ENCODE results near the gene EGFR. TPM values are rescaled to one million over a fixed set of nuclear protein-coding genes. Genes with fewer than 3 reads are reported as not detected.

The EGFR gene
- total RNA-seq, 1 donor from 2014 or later, result 78.3 TPM

GRCh38 chr7:55148571-55148970 is 129.8 kb downstream of the EGFR start:
- Histone ChIP-seq H3K9me3 (no peaks in the 10 kb centered on the region), H3K4me3 (no peak overlapping the region), H3K27ac (no peak overlapping the region), H3K36me3 (peaks cover 51% of the 10 kb centered on the region), H3K4me1 (no peaks in the 10 kb centered on the region), H3K27me3 (no peaks in the 10 kb centered on the region)
- no peak for ATAC-seq
- intact Hi-C loops (cut with DNase I), result no loop called here
- TF ChIP-seq CTCF (IDR thresholded peaks at IDR 0.05), result no peak
- DNase-seq, result no peak

GRCh38 chr7:55149001-55149400 is 130.2 kb downstream of the EGFR start:
- DNase-seq (no peak), ATAC-seq (no peak)
- Histone ChIP-seq H3K36me3 (peaks cover 51% of the 10 kb centered on the region), H3K9me3 (no peaks in the 10 kb centered on the region), H3K27me3 (no peaks in the 10 kb centered on the region), H3K27ac (no peak overlapping the region), H3K4me3 (no peak overlapping the region), H3K4me1 (no peaks in the 10 kb centered on the region)
- intact Hi-C loops (cut with DNase I), result no loop called here
- no peak for TF ChIP-seq CTCF (IDR thresholded peaks at IDR 0.05)

- no peak overlapping the region for H3K27ac ChIP-seq
- peaks cover 59% of the 10 kb centered on the region for H3K36me3 ChIP-seq
- no peak for DNase-seq
- H3K27me3 ChIP-seq, result no peaks in the 10 kb centered on the region
- no peak overlapping the region for H3K4me3 ChIP-seq
- ATAC-seq, result no peak
- intact Hi-C loops (cut with DNase I), result no loop called here
- no peaks in the 10 kb centered on the region for H3K4me1 ChIP-seq
- H3K9me3 ChIP-seq, result no peaks in the 10 kb centered on the region
- TF ChIP-seq CTCF (IDR thresholded peaks at IDR 0.05), result no peak
These were observed 131.3 kb downstream of the EGFR start for GRCh38 chr7:55150166-55150565.

- intact Hi-C loops (cut with DNase I), result no loop called here
- peaks cover 65% of the 10 kb centered on the region for H3K36me3 ChIP-seq
- DNase-seq, result no peak
These were observed 132.1 kb downstream of the EGFR start for GRCh38 chr7:55150709-55151451.

GRCh38 chr7:55152516-55152915 is 133.7 kb downstream of the EGFR start:
- DNase-seq (no peak), ATAC-seq (no peak)
- no peak for TF ChIP-seq CTCF (IDR thresholded peaks at IDR 0.05)
- H3K27me3 ChIP-seq, result no peaks in the 10 kb centered on the region
- H3K4me3 ChIP-seq, result no peak overlapping the region
- no peaks in the 10 kb centered on the region for H3K9me3 ChIP-seq
- H3K27ac ChIP-seq, result no peak overlapping the region
- no peaks in the 10 kb centered on the region for H3K4me1 ChIP-seq
- intact Hi-C loops (cut with DNase I), result no loop called here
- H3K36me3 ChIP-seq, result peaks cover 68% of the 10 kb centered on the region

More at GRCh38 chr7:55150709-55151451, 132.1 kb downstream of the EGFR start:
- no peaks in the 10 kb centered on the region for H3K27me3 ChIP-seq
- H3K4me1 ChIP-seq, result no peaks in the 10 kb centered on the region
- H3K9me3 ChIP-seq, result no peaks in the 10 kb centered on the region
- H3K4me3 ChIP-seq, result no peak overlapping the region
- H3K27ac ChIP-seq, result no peak overlapping the region
- TF ChIP-seq CTCF (IDR thresholded peaks at IDR 0.05), result no peak
- ATAC-seq, result no peak
